ENCODE measurements around the gene NTM.

The NTM gene

GRCh38 chr11:132096132-132096825 is 725.9 kb downstream of the NTM start:
- DNase-seq = no peak

- DNase-seq = peak in 1 of 2 experiments; percentile 3
Measured at GRCh38 chr11:132099692-132100091, 729.3 kb downstream of the NTM start.

GRCh38 chr11:132100583-132100982 is 730.2 kb downstream of the NTM start:
- no peak for DNase-seq

GRCh38 chr11:132101881-132102280 is 731.5 kb downstream of the NTM start:
- no peak for DNase-seq

GRCh38 chr11:132103021-132103420 is 732.6 kb downstream of the NTM start:
- no peak for DNase-seq

GRCh38 chr11:132106096-132106982 is 735.9 kb downstream of the NTM start:
- no peak for DNase-seq

- DNase-seq = no peak
Measured at GRCh38 chr11:132111316-132111715, 740.9 kb downstream of the NTM start.

GRCh38 chr11:132111838-132112237 is 741.4 kb downstream of the NTM start:
- DNase-seq = no peak

- DNase-seq = no peak
Measured at GRCh38 chr11:132112846-132113245, 742.4 kb downstream of the NTM start.

GRCh38 chr11:132114185-132114584 is 743.8 kb downstream of the NTM start:
- peak; percentile 4 to 19 for DNase-seq

- DNase-seq = no peak
Measured at GRCh38 chr11:132114743-132115142, 744.3 kb downstream of the NTM start.

- DNase-seq = no peak
Measured at GRCh38 chr11:132115454-132115853, 745.0 kb downstream of the NTM start.

GRCh38 chr11:132116516-132116915 is 746.1 kb downstream of the NTM start:
- no peak for DNase-seq

GRCh38 chr11:132118661-132119060 is 748.2 kb downstream of the NTM start:
- no peak for DNase-seq

- no peak for DNase-seq
Measured at GRCh38 chr11:132119573-132119972, 749.2 kb downstream of the NTM start.

- no peak for DNase-seq
Measured at GRCh38 chr11:132122735-132123134, 752.3 kb downstream of the NTM start.

- no peak for DNase-seq
Measured at GRCh38 chr11:132123449-132123848, 753.0 kb downstream of the NTM start.

GRCh38 chr11:132123854-132124835 is 753.7 kb downstream of the NTM start:
- DNase-seq = no peak

- no peak for DNase-seq
Measured at GRCh38 chr11:132125988-132126871, 755.8 kb downstream of the NTM start.

- no peak for DNase-seq
Measured at GRCh38 chr11:132126973-132127899, 756.8 kb downstream of the NTM start.

GRCh38 chr11:132127900-132128288 is 757.5 kb downstream of the NTM start:
- DNase-seq = no peak

Measured in AML-193 (cell line).